NCI-H1694 (cell line): Measurements from ENCODE around the gene ELANE.
"Not testable (repeated sequence)": the region's sequence is repeated elsewhere in the genome, so short reads cannot be mapped to it uniquely, and the experiment has no call there.

Source experiments
- DNase-seq: peaks from one replicate; lab custom pipeline; 2025; lab: John Stamatoyannopoulos, UW

Gene ELANE

DNA sequence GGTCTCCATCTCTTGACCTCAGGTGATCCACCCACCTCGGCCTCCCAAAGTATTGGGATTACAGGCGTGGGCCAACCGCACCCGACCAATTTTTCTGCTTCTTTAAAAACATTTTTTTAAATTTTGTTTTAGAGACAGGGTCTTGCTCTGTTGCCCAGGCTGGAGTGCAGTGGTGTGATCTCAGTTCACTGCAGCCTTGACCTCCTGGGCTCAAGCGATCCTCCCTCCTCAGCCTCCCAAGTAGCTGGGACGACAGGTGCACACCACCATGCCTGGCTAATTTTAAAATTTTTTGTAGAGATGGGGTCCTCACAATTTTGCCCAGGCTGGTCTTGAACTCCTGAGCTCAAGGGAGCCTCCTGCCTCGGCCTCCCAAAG lies 9.3 kb upstream of the ELANE start:
- not testable (repeated sequence) for DNase-seq

DNA sequence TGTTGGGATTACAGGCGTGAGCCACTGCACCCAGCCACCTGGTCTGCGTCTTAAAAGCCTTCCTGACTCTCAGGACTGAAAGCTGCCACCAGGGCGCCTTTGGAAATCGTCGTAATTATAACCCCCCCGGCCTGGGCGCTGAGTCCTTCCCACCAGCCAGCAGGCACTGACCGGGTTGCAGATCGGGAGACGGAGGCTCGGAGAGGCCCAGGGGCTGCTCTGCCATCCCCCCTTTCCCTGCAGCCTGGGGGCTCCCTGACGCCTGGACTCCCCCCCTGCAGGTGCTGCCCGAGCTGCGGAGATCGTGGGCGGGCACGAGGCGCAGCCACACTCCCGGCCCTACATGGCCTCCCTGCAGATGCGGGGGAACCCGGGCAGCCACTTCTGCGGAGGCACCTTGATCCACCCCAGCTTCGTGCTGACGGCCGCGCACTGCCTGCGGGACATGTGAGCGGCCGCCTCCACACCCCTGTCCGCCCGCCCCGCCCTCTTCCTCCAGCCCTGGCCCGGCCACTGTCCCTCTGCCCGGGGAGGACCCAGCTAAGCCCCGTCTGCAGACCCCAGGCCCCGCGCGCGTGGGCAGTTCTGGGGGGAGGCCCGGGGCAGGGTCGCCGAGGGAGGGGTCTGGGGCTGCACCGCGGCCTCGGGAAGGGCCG lies 8.8 kb upstream of the ELANE start:
- no peak for DNase-seq

DNA sequence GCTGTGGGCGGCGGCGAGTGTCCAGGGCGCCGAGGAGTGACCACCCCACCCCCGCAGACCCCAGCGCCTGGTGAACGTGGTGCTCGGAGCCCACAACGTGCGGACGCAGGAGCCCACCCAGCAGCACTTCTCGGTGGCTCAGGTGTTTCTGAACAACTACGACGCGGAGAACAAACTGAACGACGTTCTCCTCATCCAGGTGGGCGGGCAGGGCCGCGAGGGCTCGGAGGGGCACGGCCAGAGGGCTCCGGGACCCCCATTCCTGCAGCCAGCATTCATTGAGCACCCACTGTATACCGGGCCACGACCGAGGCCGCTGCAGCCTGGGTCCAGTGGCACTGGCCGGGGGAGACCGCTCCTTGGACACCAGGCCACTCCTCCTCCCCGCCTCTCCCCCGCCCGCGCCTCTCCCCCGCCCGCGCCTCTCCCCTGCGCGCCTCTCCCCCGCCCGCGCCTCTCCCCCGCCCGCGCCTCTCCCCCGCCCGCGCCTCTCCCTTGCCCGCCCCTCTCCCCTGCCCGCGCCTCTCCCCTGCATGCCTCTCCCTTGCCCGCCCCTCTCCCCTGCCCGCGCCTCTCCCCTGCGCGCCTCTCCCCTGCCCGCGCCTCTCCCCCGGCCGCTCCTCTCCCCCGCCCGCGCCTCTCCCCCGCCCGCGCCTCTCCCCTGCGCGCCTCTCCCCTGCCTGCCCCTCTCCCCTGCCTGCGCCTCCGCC lies 8.1 kb upstream of the ELANE start:
- DNase-seq, result no peak

DNA sequence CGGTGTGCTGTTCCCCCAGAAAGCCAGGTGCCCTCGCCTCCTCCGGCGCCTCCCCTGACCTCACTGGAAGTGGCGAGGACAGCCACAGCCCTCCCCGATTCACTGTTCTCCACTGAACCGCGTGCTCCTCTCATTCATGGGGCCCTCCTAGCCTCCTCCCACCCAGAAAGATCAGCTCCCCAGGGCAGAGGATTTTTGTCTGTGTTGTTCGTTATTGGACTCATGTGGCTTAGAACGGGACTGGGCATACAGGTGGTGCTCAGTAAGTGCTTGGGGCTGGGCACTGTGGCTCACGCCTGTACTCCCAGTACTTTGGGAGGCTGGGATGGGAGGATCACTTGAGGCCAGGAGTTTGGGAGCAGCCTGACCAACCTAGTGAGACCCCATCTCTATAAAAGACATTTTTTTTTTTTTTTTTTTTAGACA lies 7.5 kb upstream of the ELANE start:
- no peak for DNase-seq

DNA sequence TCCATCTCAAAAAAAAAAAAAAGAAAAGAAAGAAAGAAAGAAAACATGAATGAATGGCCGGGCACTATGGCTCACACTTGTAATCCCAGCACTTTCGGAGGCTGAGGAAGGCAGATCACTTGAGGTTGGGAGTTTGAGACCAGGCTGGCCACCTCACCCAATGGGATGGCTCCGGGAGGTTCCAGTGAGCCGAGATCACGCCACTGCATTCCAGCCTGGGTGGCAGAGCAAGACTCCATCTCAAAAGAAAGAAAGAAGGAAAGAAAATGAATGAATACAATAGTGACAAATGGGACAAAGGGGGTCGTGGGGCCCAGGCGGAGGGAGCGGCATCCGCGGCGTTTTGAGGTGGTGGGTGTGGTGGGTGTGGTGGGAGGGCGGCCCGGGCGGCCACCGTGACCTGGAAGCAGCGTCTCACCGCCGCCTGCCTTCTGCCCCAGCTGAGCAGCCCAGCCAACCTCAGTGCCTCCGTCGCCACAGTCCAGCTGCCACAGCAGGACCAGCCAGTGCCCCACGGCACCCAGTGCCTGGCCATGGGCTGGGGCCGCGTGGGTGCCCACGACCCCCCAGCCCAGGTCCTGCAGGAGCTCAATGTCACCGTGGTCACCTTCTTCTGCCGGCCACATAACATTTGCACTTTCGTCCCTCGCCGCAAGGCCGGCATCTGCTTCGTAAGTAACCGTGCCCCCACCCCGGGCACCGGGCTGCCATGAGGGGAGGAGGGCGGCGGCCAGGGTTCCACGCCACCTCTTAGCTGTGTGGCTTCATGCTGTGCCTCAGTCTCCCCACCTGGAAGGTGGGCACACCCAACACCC lies 6.2 kb upstream of the ELANE start:
- DNase-seq, result no peak

DNA sequence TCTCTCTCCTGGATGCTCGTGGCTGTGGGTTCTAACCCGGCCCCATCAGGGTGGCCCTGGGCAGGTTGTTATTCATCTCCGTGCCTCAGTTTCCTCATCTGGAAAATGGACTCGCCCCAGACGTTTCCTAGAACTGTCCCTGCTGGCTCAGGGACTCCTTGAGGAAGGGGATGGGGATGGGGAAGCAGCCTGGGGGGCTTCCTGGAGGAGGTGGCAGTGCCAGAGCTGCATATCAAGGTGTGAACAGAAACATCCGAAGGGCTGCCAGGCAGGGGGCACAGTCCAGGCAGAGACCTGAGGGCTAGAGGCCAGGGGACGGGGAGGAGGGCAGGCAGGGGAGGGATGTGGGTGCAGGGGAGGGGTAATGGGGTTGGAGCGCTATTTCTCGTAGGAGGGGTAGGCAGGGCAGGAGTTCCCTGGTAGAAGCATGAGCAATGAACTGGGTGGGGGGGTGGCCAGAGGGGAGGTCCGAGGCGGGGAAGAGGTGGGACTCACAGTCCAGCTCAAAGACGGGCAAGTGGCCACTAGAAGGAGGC lies 3.6 kb upstream of the ELANE start:
- no peak for DNase-seq

DNA sequence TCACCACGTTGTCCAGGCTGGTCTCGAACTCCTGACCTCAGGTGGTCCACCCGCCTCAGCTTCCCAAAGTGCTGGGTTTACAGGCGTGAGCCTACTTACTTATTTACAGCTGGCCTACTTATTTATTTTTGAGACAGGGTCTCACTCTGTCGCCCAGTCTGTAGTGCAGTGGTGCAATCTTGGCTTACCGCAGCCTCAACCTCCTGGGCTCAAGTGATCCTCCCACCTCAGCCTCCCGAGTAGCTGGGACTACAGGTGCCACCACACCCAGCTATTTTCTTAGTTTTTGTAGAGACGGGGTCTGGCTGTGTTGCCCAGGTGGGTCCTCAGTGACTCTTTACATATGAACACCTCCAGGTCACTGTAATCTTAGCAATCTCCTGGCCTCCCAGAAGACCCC lies 2.9 kb upstream of the ELANE start:
- DNase-seq, result not testable (repeated sequence)

DNA sequence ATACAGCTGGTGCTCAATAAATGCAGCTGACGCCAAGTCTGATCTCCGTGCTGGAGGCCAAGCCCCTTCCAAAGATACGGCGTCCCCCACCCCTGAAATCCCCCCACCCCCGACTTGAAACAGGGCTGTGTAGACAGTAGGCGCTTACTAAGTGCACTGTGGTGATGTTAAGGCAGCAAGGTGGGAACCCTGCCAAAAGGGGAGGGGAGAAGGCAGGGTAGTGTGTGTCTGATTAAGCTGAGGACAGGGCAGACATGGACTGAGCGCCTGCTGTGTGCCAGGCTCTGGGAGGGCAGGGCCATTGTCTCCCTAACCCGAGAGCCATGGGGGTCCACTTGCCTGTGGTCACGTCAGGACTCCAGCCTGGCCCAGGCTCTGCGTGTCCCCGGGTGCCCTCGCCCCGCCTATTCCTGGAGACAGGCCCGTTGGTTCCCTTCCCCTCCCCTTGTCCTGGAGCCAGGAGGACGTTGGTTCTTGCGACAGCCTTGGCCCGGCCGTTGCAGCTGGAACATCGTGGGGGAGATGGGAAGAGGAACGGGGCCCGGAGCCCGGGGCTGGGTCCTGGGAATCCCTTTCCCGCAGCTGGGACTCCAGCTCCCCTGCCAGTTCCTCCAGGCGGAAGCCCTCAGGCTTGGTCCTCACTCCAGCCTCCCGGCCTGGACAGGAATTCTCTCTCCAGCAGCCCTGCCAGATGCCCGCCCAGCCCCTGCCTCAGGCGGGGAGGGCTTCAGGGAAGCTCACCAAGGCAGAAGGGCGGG lies 1.7 kb upstream of the ELANE start:
- no peak for DNase-seq

DNA sequence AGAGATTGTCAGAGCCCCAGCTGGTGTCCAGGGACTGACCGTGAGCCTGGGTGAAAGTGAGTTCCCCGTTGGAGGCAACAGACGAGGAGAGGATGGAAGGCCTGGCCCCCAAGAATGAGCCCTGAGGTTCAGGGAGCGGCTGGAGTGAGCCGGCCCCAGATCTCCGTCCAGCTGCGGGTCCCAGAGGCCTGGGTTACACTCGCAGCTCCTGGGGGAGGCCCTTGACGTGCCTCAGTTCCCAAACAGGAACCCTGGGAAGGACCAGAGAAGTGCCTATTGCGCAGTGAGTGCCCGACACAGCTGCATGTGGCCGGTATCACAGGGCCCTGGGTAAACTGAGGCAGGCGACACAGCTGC lies 1.1 kb upstream of the ELANE start:
- DNase-seq, result no peak

DNA sequence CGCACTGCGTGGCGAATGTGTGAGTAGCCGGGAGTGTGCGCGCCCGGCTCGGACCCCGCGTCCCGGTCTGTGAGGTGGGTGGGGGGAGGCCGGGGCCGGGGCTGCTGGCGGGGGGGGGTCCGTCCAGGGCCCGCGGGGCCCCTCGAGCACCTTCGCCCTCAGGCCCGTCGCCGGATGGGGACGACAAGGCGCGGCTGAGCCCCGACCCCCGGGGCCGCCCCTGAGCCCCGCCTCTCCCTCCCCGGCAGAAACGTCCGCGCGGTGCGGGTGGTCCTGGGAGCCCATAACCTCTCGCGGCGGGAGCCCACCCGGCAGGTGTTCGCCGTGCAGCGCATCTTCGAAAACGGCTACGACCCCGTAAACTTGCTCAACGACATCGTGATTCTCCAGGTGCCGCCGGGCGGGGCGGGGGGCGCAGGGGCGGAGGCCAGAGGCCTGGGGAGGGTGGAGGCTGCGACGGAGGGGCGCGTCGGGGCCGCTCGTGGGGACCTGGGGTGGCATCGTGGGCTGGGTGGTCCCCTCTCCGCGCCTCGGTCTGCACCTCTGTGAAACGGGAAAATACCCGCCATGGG lies 997 bp downstream of the ELANE start:
- DNase-seq, result no peak

DNA sequence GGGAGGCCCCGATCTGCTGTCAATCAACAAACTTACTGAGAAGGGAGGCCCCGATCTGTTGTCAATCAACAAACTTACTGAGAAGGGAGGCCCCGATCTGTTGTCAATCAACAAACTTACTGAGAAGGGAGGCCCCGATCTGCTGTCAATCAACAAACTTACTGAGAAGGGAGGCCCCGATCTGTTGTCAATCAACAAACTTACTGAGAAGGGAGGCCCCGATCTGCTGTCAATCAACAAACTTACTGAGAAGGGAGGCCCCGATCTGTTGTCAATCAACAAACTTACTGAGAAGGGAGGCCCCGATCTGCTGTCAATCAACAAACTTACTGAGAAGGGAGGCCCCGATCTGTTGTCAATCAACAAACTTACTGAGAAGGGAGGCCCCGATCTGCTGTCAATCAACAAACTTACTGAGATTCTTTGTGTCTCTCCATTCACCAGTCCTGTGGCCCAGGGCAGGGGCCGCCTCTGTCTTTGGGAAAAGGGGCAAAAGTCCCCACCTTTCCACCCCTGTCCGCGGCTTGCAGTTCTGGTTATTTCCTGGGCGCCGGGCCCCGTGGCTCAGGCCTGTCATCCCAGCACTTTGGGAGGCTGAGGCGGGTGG lies 1.6 kb downstream of the ELANE start:
- DNase-seq, result not testable (repeated sequence)

DNA sequence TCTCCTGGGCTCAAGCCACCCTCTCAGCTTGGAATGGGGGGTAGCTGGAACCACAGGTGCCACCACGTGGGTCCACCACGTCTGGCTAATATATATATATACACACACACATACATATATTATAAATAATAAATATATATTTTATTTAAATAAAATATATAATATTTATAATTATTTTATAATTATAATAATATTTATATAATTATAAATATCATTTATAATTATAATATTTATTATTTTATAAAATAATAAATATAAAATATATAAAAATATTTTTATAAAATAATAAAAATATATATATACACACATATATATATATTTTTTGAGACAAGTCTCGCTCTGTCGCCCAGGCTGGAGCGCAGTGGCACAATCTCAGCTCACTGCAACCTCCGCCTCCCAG lies 2.4 kb downstream of the ELANE start:
- DNase-seq, result no peak

DNA sequence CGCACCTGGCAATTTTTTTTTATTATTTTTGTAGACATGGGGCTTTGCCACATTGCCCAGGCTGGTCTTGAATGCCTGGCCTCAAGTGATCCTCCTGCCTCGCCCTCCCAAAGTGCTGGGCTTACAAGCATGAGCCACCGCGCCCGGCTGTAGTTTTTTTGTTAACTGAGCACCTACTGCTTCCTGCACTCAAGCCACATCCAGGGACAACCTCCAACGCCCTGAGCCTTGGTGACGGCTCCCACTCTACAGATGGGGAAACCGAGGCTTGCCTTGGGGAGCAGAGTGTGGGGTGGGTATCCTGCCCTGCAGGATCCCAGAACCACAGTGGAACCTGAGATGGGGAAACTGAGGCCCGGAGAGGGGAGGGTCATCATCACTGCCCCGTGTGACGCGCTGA lies 3.0 kb downstream of the ELANE start:
- no peak for DNase-seq

DNA sequence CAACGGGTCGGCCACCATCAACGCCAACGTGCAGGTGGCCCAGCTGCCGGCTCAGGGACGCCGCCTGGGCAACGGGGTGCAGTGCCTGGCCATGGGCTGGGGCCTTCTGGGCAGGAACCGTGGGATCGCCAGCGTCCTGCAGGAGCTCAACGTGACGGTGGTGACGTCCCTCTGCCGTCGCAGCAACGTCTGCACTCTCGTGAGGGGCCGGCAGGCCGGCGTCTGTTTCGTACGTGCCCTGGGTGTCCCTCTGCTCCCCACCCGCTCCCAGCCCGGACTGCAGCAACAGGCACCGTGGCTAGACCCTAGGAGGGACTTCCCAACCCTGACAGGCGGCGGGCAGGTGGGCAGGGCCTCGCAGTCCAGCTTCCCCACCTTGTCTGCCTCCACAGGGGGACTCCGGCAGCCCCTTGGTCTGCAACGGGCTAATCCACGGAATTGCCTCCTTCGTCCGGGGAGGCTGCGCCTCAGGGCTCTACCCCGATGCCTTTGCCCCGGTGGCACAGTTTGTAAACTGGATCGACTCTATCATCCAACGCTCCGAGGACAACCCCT lies 3.5 kb downstream of the ELANE start:
- DNase-seq, result no peak

DNA sequence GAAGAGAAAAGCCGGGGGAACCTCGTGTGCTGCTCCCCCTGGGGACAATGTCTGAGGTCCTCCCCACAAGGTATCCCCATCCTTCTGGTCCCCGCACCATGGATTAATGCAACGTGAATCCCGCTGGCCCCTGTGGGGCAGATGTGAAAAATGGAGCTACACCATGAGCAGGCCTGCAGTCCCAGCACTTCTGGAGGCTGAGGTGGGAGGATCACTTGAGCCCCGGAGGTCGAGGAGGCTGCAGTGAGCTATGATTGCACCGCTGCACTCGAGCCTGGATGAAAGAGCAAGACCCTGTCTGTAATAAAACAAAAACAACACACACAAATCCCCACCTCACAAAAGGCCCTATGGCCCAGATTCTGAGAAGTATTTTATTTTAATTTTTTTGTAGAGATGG lies 6.2 kb downstream of the ELANE start:
- no peak for DNase-seq

DNA sequence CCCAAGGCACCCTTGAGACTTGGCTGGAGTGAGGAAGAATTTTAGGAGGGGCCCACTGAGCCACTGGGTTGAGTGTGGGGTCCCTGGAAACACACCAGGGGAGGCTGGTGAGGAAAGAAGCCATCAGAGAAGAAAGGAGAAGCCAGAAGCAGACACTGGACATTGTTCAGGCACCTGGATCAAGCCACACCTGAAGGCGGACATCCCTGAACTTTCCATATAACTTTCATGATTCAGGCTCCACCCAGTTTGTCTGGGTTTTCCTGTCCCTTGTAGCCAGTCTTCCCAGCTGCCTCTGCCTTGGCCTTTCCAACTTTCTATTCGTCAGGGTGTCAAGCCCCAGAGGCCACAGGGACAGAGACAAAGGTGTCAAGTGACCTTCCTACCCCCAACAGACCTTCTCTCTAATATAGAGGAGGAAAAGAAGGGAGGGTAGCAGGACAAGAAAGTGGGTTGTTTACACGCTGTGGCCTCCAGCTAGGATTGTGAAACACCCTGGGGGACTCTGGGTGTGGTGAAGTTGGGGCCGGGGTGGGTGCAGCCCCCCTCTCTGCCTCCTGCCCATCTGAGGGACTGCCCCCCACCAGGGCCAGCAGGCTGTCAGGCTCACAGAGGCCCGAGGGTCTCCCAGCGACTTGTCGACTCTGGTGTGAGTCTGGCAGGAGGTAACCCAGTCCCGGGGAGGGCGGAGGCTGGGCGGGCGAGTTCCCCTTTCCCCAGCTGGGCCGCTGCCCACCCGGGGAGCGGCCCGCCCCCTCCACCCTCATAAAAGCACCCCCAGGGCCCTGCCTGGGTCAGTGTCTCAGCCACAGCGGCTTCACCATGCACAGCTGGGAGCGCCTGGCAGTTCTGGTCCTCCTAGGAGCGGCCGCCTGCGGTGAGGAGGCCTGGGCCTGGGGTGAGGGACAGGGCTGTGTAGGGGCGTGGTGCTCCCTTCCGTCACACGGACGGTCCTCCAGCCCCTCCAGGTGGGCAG lies 7.1 kb downstream of the ELANE start, which contains the start of gene CFD:
Gene CFD (plus strand): TSS at position 797 of the 976 bp plus-strand sequence. CDS start 26 bp downstream, at position 823.
- DNase-seq, result no peak

DNA sequence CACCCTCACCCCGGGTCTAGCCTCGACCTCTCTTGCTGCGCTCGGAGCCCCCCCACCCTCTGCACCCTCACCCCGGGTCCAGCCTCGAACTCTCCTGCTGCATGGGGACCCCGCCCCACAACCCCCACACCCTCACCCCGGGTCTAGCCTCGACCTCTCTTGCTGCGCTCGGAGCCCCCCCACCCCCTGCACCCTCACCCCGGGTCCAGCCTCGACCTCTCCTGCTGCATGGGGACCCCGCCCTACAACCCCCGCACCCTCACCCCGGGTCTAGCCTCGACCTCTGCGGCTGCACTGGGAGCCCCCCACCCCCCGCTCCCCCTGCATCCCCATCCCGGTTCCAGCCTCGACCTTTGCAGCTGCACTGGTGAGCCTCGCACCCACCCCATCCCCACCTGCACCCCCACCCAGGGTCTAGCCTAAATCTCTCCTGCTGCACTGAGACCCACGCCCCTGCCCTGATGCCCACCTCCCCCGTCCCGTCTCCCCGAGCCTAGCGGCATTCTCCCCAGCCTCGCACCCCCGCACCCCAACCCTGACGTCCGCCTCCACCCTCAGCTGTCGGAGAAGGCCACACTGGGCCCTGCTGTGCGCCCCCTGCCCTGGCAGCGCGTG lies 9.1 kb downstream of the ELANE start:
- no peak for DNase-seq

DNA sequence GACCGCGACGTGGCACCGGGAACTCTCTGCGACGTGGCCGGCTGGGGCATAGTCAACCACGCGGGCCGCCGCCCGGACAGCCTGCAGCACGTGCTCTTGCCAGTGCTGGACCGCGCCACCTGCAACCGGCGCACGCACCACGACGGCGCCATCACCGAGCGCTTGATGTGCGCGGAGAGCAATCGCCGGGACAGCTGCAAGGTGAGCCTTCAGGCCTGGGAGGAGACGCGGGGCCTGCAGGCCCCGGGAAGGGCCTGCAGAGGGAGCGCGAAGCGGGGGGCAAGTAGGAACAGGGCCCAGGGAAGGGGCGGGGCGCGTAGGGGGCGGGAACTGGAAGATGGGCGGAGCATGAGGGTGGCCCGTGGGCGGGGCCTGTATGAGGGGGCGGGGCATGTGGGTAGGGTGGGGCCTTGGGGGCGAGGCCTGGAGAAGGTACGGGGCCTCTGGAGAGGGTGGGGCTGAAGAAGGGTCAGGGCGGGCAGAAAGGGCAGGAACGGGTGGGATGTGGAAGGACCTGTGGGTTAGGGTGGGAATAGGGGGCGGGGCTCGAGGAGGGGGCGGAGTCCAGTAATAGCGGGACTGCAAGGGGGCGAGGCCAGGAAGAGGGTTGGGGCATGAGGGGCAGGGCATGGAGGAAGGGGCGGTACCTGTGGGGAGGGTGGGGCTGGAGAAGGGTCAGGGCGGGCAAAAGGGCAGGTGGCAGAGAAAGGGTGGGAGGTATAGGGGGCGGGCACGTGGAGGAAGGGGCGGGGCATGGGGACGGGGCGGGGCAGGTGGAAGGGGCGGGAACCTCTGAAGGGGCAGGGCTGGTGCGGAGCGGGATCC lies 9.9 kb downstream of the ELANE start:
- DNase-seq, result no peak
